Immature natural killer cell (primary cell): ENCODE data around the gene EXOC6B. TPM values are rescaled to one million over a fixed set of nuclear protein-coding genes. Genes with fewer than 3 reads are reported as not detected.
"Not testable (repeated sequence)": the region's sequence is repeated elsewhere in the genome, so short reads cannot be mapped to it uniquely, and the experiment has no call there.

Experiments
- DNase-seq, 3 donors: peaks; one replicate each; pipeline ENCODE4 v3.0.0; 2022; ENCODE audit warnings: mixed read lengths in 1 of 3
- H3K27ac Mint-ChIP-seq, 6 donors: one replicate each; pipeline ENCODE4 v1.8.0; 2020; ENCODE audit warnings: mixed read lengths in 6 of 6, mild to moderate bottlenecking in 5 of 6, inconsistent platforms in 4 of 6, moderate library complexity in 3 of 6
- H3K27me3 Mint-ChIP-seq, 3 donors: one replicate each; pipeline ENCODE4 v1.8.0; 2020 to 2021; ENCODE audit warnings: low read depth in 3 of 3, mild to moderate bottlenecking in 3 of 3, mixed read lengths in 3 of 3, moderate library complexity in 3 of 3, inconsistent platforms in 1 of 3
- H3K36me3 Mint-ChIP-seq, 3 donors: one replicate each; pipeline ENCODE4 v1.8.0; 2020; ENCODE audit warnings: mixed read lengths in 3 of 3, inconsistent platforms in 2 of 3, mild to moderate bottlenecking in 2 of 3
- H3K4me1 Mint-ChIP-seq, 2 donors: one replicate each; pipeline ENCODE4 v1.8.0; 2020; ENCODE audit warnings: inconsistent platforms in 2 of 2, mild to moderate bottlenecking in 2 of 2, mixed read lengths in 2 of 2, moderate library complexity in 1 of 2
- H3K4me3 Mint-ChIP-seq, 5 donors: one replicate each; pipeline ENCODE4 v1.8.0; 2020; ENCODE audit warnings: mild to moderate bottlenecking in 5 of 5, mixed read lengths in 5 of 5, inconsistent platforms in 3 of 5, moderate library complexity in 3 of 5
- H3K9me3 Mint-ChIP-seq, 6 donors: one replicate each; pipeline ENCODE4 v1.8.0; 2020; ENCODE audit warnings: mild to moderate bottlenecking in 6 of 6, mixed read lengths in 6 of 6, inconsistent platforms in 4 of 6, moderate library complexity in 3 of 6
- polyA plus RNA-seq, 3 donors: library from polyadenylated mRNA; unstranded; fragments of 300-500 nt; fragmentation: Illumina TruSeq; gene quantifications; one replicate each; pipeline ENCODE4 v1.2.3, GENCODE V29; 2021

Gene EXOC6B
- polyA plus RNA-seq, 3 donors from 2014 or later, result 2.0 to 2.7 (median 2.5) TPM

GRCh38 chr2:72570413-72570812 is 255.4 kb downstream of the EXOC6B start:
- Mint-ChIP-seq H3K27me3 (no peaks in the 10 kb centered on the region), H3K4me3 (no peak overlapping the region), H3K36me3 (peaks cover 0 to 7% (median 5%) of the 10 kb centered on the region in 3 donors), H3K27ac (no peak overlapping the region), H3K9me3 (no peaks in the 10 kb centered on the region), H3K4me1 (no peaks in the 10 kb centered on the region)
- no peak for DNase-seq

- Mint-ChIP-seq H3K27me3 (no peaks in the 10 kb centered on the region), H3K4me1 (peaks cover 9 to 10% of the 10 kb centered on the region in 2 donors), H3K36me3 (peaks cover 5 to 7% (median 5%) of the 10 kb centered on the region in 3 donors)
These were observed 263.2 kb downstream of the EXOC6B start for GRCh38 chr2:72562451-72563153.

GRCh38 chr2:72561621-72562318 is 264.1 kb downstream of the EXOC6B start:
- Mint-ChIP-seq H3K4me1 (peaks cover 9 to 10% of the 10 kb centered on the region in 2 donors), H3K36me3 (peaks cover 9 to 12% (median 9%) of the 10 kb centered on the region in 3 donors), H3K27ac (no peak overlapping the region), H3K9me3 (no peaks in the 10 kb centered on the region), H3K4me3 (no peak overlapping the region), H3K27me3 (no peaks in the 10 kb centered on the region)
- no peak for DNase-seq

More at GRCh38 chr2:72562451-72563153, 263.2 kb downstream of the EXOC6B start:
- H3K9me3 Mint-ChIP-seq, result no peaks in the 10 kb centered on the region
- no peak overlapping the region for H3K4me3 Mint-ChIP-seq
- no peak for DNase-seq
- H3K27ac Mint-ChIP-seq, result no peak overlapping the region

- no peak for DNase-seq
- no peak overlapping the region for H3K4me3 Mint-ChIP-seq
- H3K9me3 Mint-ChIP-seq, result peaks cover 0 to 2% (median 0%) of the 10 kb centered on the region in 6 donors
- H3K36me3 Mint-ChIP-seq, result peaks cover 12 to 28% (median 13%) of the 10 kb centered on the region in 3 donors
- H3K27me3 Mint-ChIP-seq, result no peaks in the 10 kb centered on the region
- no peak overlapping the region for H3K27ac Mint-ChIP-seq
- H3K4me1 Mint-ChIP-seq, result peaks cover 2 to 11% of the 10 kb centered on the region in 2 donors
These were observed 269.9 kb downstream of the EXOC6B start for GRCh38 chr2:72555943-72556342.

- peaks cover 2 to 11% of the 10 kb centered on the region in 2 donors for H3K4me1 Mint-ChIP-seq
- peaks cover 12 to 28% (median 13%) of the 10 kb centered on the region in 3 donors for H3K36me3 Mint-ChIP-seq
- H3K27me3 Mint-ChIP-seq, H3K4me3 Mint-ChIP-seq, H3K27ac Mint-ChIP-seq, DNase-seq, H3K9me3 Mint-ChIP-seq: not testable (repeated sequence)
These were observed 270.5 kb downstream of the EXOC6B start for GRCh38 chr2:72555363-72555762.

GRCh38 chr2:72554910-72555309 is 270.9 kb downstream of the EXOC6B start:
- Mint-ChIP-seq H3K36me3 (peaks cover 12 to 28% (median 13%) of the 10 kb centered on the region in 3 donors), H3K4me1 (peaks cover 2 to 11% of the 10 kb centered on the region in 2 donors)
- not testable (repeated sequence) for H3K4me3 Mint-ChIP-seq, H3K27me3 Mint-ChIP-seq, H3K27ac Mint-ChIP-seq, H3K9me3 Mint-ChIP-seq, DNase-seq

- Mint-ChIP-seq H3K27ac (peak overlapping the region in 1 of 6 donors; percentile 13), H3K36me3 (peaks cover 12 to 28% (median 13%) of the 10 kb centered on the region in 3 donors), H3K9me3 (peaks cover 0 to 2% (median 0%) of the 10 kb centered on the region in 6 donors), H3K27me3 (no peaks in the 10 kb centered on the region), H3K4me3 (no peak overlapping the region), H3K4me1 (peaks cover 2 to 11% of the 10 kb centered on the region in 2 donors)
- DNase-seq, result no peak
These were observed 271.5 kb downstream of the EXOC6B start for GRCh38 chr2:72554381-72554780.

- Mint-ChIP-seq H3K27ac (no peak overlapping the region), H3K4me3 (no peak overlapping the region), H3K27me3 (no peaks in the 10 kb centered on the region)
These were observed 277.6 kb downstream of the EXOC6B start for GRCh38 chr2:72548081-72548764.

GRCh38 chr2:72545790-72546189 is 280.0 kb downstream of the EXOC6B start:
- H3K9me3 Mint-ChIP-seq, result peaks cover 0 to 2% (median 0%) of the 10 kb centered on the region in 6 donors
- DNase-seq, result no peak
- H3K27me3 Mint-ChIP-seq, result no peaks in the 10 kb centered on the region
- peaks cover 0 to 6% of the 10 kb centered on the region in 2 donors for H3K4me1 Mint-ChIP-seq
- H3K4me3 Mint-ChIP-seq, result no peak overlapping the region
- H3K36me3 Mint-ChIP-seq, result peaks cover 0 to 7% (median 5%) of the 10 kb centered on the region in 3 donors
- no peak overlapping the region for H3K27ac Mint-ChIP-seq

More at GRCh38 chr2:72548081-72548764, 277.6 kb downstream of the EXOC6B start:
- Mint-ChIP-seq H3K9me3 (no peaks in the 10 kb centered on the region), H3K4me1 (no peaks in the 10 kb centered on the region), H3K36me3 (peaks cover 0 to 5% (median 0%) of the 10 kb centered on the region in 3 donors)
- no peak for DNase-seq

GRCh38 chr2:72544554-72544953 is 281.3 kb downstream of the EXOC6B start:
- H3K4me1 Mint-ChIP-seq, result peaks cover 0 to 6% of the 10 kb centered on the region in 2 donors
- no peak for DNase-seq
- H3K4me3 Mint-ChIP-seq, result no peak overlapping the region
- H3K36me3 Mint-ChIP-seq, result peaks cover 0 to 7% (median 5%) of the 10 kb centered on the region in 3 donors
- no peak overlapping the region for H3K27ac Mint-ChIP-seq
- H3K9me3 Mint-ChIP-seq, result peaks cover 0 to 2% (median 0%) of the 10 kb centered on the region in 6 donors
- H3K27me3 Mint-ChIP-seq, result no peaks in the 10 kb centered on the region

GRCh38 chr2:72543497-72544216 is 282.2 kb downstream of the EXOC6B start:
- no peak overlapping the region for H3K27ac Mint-ChIP-seq
- DNase-seq, result no peak
- H3K27me3 Mint-ChIP-seq, result no peaks in the 10 kb centered on the region
- H3K9me3 Mint-ChIP-seq, result peaks cover 0 to 2% (median 0%) of the 10 kb centered on the region in 6 donors
- H3K4me3 Mint-ChIP-seq, result no peak overlapping the region
- peaks cover 0 to 6% of the 10 kb centered on the region in 2 donors for H3K4me1 Mint-ChIP-seq
- H3K36me3 Mint-ChIP-seq, result peaks cover 0 to 7% (median 5%) of the 10 kb centered on the region in 3 donors

GRCh38 chr2:72539071-72539552 is 286.7 kb downstream of the EXOC6B start:
- Mint-ChIP-seq H3K36me3 (peaks cover 0 to 5% (median 4%) of the 10 kb centered on the region in 3 donors), H3K9me3 (peaks cover 0 to 2% (median 0%) of the 10 kb centered on the region in 6 donors), H3K27ac (no peak overlapping the region), H3K4me3 (no peak overlapping the region), H3K27me3 (peaks cover 0 to 2% (median 0%) of the 10 kb centered on the region in 3 donors), H3K4me1 (peaks cover 0 to 6% of the 10 kb centered on the region in 2 donors)
- DNase-seq, result no peak

GRCh38 chr2:72538486-72538885 is 287.3 kb downstream of the EXOC6B start:
- H3K4me3 Mint-ChIP-seq, result no peak overlapping the region

More at GRCh38 chr2:72538486-72538885, 287.3 kb downstream of the EXOC6B start:
- peaks cover 0 to 2% (median 0%) of the 10 kb centered on the region in 3 donors for H3K27me3 Mint-ChIP-seq
- H3K4me1 Mint-ChIP-seq, result peaks cover 0 to 6% of the 10 kb centered on the region in 2 donors
- H3K36me3 Mint-ChIP-seq, result peaks cover 0 to 5% (median 4%) of the 10 kb centered on the region in 3 donors
- H3K9me3 Mint-ChIP-seq, result peaks cover 0 to 2% (median 0%) of the 10 kb centered on the region in 6 donors
- no peak overlapping the region for H3K27ac Mint-ChIP-seq
- no peak for DNase-seq
